K562 (cell line): ENCODE data around the gene FAM168B. TPM values are rescaled to one million over a fixed set of nuclear protein-coding genes. Genes with fewer than 3 reads are reported as not detected.

Experiments used
- ATAC-seq: fragments of 200-7000 bp; cut with Tn5 transposase; 3 replicates; pipeline ENCODE4 v1.9.1; 2020; ENCODE audit warnings: moderate library complexity
- BruUV-seq: library from RNA; stranded (reverse); fragments of 400-500 nt; replicated peaks from 2 replicates; lab custom pipeline; 2021; lab: Mats Ljungman, UMichigan
- CTCF ChIA-PET: fragments of 300-600 bp; formaldehyde crosslinking; extraction: SDS; loops from one replicate; lab custom pipeline; 2021; ENCODE audit warnings: low intra/inter-chr PET ratio; lab: Yijun Ruan, JAX
- POLR2A ChIA-PET: fragments of 300-600, 350-650 bp; sonication (Branson Sonifier 250); formaldehyde crosslinking; extraction: SDS; loops from one replicate; lab custom pipeline; 2021; ENCODE audit warnings: antibody characterized with exemption, inconsistent platforms; lab: Yijun Ruan, JAX
- DNase-seq, 4 experiments: peaks; one replicate each; pipeline versions ENCODE4 v3.0.0 to v3.0.0-alpha.2; 2011 to 2018; ENCODE audit warnings: low spot score in 3 of 4, mixed read lengths in 3 of 4; ENCODE audit errors: extremely low read depth in 1 of 4
- FAIRE-seq: peaks from 2 replicates; lab custom pipeline; 2011; peaks lifted over from hg19 to GRCh38; lab: Jason Lieb, UNC
- H2AFZ ChIP-seq: 2 replicates; pipeline ENCODE4 v1.6.0; 2011; ENCODE audit warnings: low read depth, low read length, control low read depth, inconsistent platforms
- H3K27ac ChIP-seq: fragments of 200-600 bp; 3 replicates; pipeline ENCODE4 v1.8.0; 2011; ENCODE audit warnings: low read depth, mild to moderate bottlenecking, control low read depth, inconsistent platforms, low read length, moderate library complexity, mixed read lengths; ENCODE audit errors: extremely low read depth
- H3K27me3 ChIP-seq, 2 experiments: fragments of 300-600 bp in 1 of 2; 2 replicates in 1 of 2; 3 replicates in 1 of 2; pipeline versions ENCODE4 v1.6.0 to v1.8.0; 2011; ENCODE audit warnings: inconsistent platforms in 2 of 2, low read length in 2 of 2, mild to moderate bottlenecking in 1 of 2, mixed read lengths in 1 of 2, moderate library complexity in 1 of 2; ENCODE audit not compliant: control insufficient read depth in 2 of 2, insufficient read depth in 2 of 2
- H3K36me3 ChIP-seq: fragments of 300-600 bp; 3 replicates; pipeline ENCODE4 v1.8.0; 2011; ENCODE audit warnings: mild to moderate bottlenecking, low read length, inconsistent platforms; ENCODE audit not compliant: control insufficient read depth, insufficient read depth
- H3K4me1 ChIP-seq, 2 experiments: fragments of 200-600 bp in 1 of 2; replicated peaks in 1 of 2; 2 replicates in 1 of 2; 3 replicates in 1 of 2; pipeline versions ENCODE4 v1.5.1 to v1.8.0; 2011; ENCODE audit warnings: inconsistent platforms in 2 of 2, low read length in 2 of 2, mild to moderate bottlenecking in 1 of 2, mixed read lengths in 1 of 2, moderate library complexity in 1 of 2; ENCODE audit not compliant: control insufficient read depth in 2 of 2, insufficient read depth in 2 of 2
- H3K4me2 ChIP-seq: 2 replicates; pipeline ENCODE4 v1.6.1; 2011; ENCODE audit warnings: low read length, control low read depth, inconsistent platforms, mixed read lengths; ENCODE audit not compliant: insufficient read depth
- H3K4me3 ChIP-seq: fragments of 200-600 bp; sonication (generic), shearing (Covaris generic); 2 replicates; pipeline ENCODE4 v1.5.1; 2016; ENCODE audit warnings: control low read depth, inconsistent platforms
- H3K79me2 ChIP-seq: fragments of 200-600 bp; 3 replicates; pipeline ENCODE4 v1.8.0; 2011; ENCODE audit warnings: low read length, inconsistent platforms; ENCODE audit not compliant: control insufficient read depth, insufficient read depth
- H3K9ac ChIP-seq, 2 experiments: 2 replicates each; pipeline versions ENCODE4 v1.6.0 to v1.6.1; 2011; ENCODE audit warnings: low read depth in 2 of 2, low read length in 2 of 2, control low read depth in 1 of 2, inconsistent platforms in 1 of 2, mild to moderate bottlenecking in 1 of 2, mixed read lengths in 1 of 2; ENCODE audit not compliant: insufficient read depth in 1 of 2
- H3K9me1 ChIP-seq: one replicate; pipeline ENCODE4 v1.6.0; 2011; ENCODE audit warnings: inconsistent platforms, mild to moderate bottlenecking, low read length, moderate library complexity; ENCODE audit not compliant: control insufficient read depth, insufficient read depth
- H3K9me3 ChIP-seq: replicated peaks from 2 replicates; pipeline ENCODE4 v1.5.1; 2011; ENCODE audit warnings: low read depth, low read length, inconsistent platforms; ENCODE audit not compliant: control insufficient read depth, insufficient read depth
- H4K20me1 ChIP-seq: replicated peaks from 2 replicates; pipeline ENCODE4 v1.6.1; 2011; ENCODE audit warnings: low read length, inconsistent platforms, mixed read lengths; ENCODE audit not compliant: control insufficient read depth, insufficient read depth
- CTCF ChIP-seq, 3 experiments: IDR thresholded peaks in 2 of 3; conservative IDR thresholded peaks in 1 of 3; 2 replicates each; pipeline ENCODE4 v1.5.1; 2011 to 2012; ENCODE audit warnings: low read length in 3 of 3, mild to moderate bottlenecking in 3 of 3, control low read depth in 2 of 3, improper control_type of control experiment in 1 of 3, inconsistent platforms in 1 of 3, low read depth in 1 of 3, mixed read lengths in 1 of 3, moderate library complexity in 1 of 3; ENCODE audit not compliant: insufficient read depth in 2 of 3
- MEIS2 ChIP-seq: fragments of 450-650 bp; IDR thresholded peaks from 2 replicates; pipeline ENCODE4 v1.6.1; 2014; ENCODE audit warnings: mild to moderate bottlenecking; ENCODE audit not compliant: partially characterized antibody
- NFE2 ChIP-seq: IDR thresholded peaks from 2 replicates; pipeline ENCODE4 v1.6.1; 2014; ENCODE audit warnings: antibody characterized with exemption, low read depth
- XRCC4 ChIP-seq: IDR thresholded peaks from one replicate; pipeline ENCODE4 v1.6.1; 2011; ENCODE audit not compliant: insufficient read depth, insufficient read length; ENCODE audit errors: extremely low read depth
- WGBS: fragments of 100-300 bp; shearing (Covaris generic); methylation state at CpG from one replicate; pipeline ENCODE4 v1.1.6; 2016; ENCODE audit warnings: low coverage, mixed read lengths; ENCODE audit not compliant: insufficient coverage; ENCODE audit errors: missing lambda C conversion rate; 5-methylcytosine and 5-hydroxymethylcytosine counted together
- in situ Hi-C: fragments of 300-500 bp; cut with MboI; formaldehyde crosslinking; loops from 4 replicates; pipeline ENCODE4 v1.15.0; 2018; ENCODE audit warnings: inconsistent platforms, mixed read lengths
- intact Hi-C: fragments of 100-400 bp; cut with micrococcal nuclease; formaldehyde crosslinking; loops from 2 replicates; pipeline ENCODE4 v1.14.2; 2022
- polyA plus RNA-seq, 8 experiments: library from polyadenylated mRNA; depleted of rRNA in 4 of 8; stranded (reverse) in 5 of 8; unstranded in 3 of 8; fragments of >200 nt; fragmentation: Nextera tagmentation in 2 of 8; fragmentation: Illumina TruSeq in 1 of 8; extraction: Ambion mirVana in 2 of 8; extraction: Trizol in 1 of 8; gene quantifications; 2 replicates each; pipeline versions ENCODE4 v1.2.1 to v1.2.3, GENCODE V29; 2011 to 2014; ENCODE audit warnings: inconsistent platforms in 1 of 8, missing spikeins in 1 of 8
- total RNA-seq, 7 experiments: library from RNA; depleted of rRNA in 6 of 7; stranded (reverse); fragments of >200 nt in 6 of 7; fragmentation: Illumina TruSeq in 2 of 7; extraction: Trizol in 2 of 7; gene quantifications; 2 replicates each; pipeline versions ENCODE4 v1.2.1 to v1.2.3, GENCODE V29; 2011 to 2021; ENCODE audit warnings: low replicate concordance in 1 of 7
- TF ChIP-seq, protein P1 (sequence below): sonication (generic); IDR thresholded peaks from 2 replicates; pipeline ENCODE4 v1.6.1; 2016
- TF ChIP-seq, protein P2 (sequence below): conservative IDR thresholded peaks from 2 replicates; pipeline ENCODE4 v1.6.1; 2011; ENCODE audit warnings: low read depth, mild to moderate bottlenecking, low read length; ENCODE audit not compliant: control insufficient read depth

FAM168B gene
- total and polyA plus RNA-seq, 9 of the 15 experiments (the other 6 are each of a cell fraction or from before 2014, with no cell fraction given): 3.3 to 76.0 (median 46.1) TPM

- in situ Hi-C loops: no loop called here
- ATAC-seq (no peak), FAIRE-seq (no peak), DNase-seq (no peak)
- H3K9me1 ChIP-seq: no peaks in the 10 kb centered on the region
- no peaks in the 10 kb centered on the region for H4K20me1 ChIP-seq
- peaks cover 2% of the 10 kb centered on the region; the same call in 1 of the 2 replicates for H3K9me3 ChIP-seq
- H3K36me3 ChIP-seq: peaks cover 52% of the 10 kb centered on the region
- peak overlapping the region; percentile 39; the same call in 1 of the 3 replicates for H3K27ac ChIP-seq
- H2AFZ ChIP-seq: no peak overlapping the region
- 0 out of 4 replicates have a peak overlapping the region, but pooled peaks have one; percentile 4 to 23 for H3K9ac ChIP-seq
- TF ChIP-seq XRCC4: no peak
- no peak for TF ChIP-seq NFE2
- TF ChIP-seq, protein P1, sequence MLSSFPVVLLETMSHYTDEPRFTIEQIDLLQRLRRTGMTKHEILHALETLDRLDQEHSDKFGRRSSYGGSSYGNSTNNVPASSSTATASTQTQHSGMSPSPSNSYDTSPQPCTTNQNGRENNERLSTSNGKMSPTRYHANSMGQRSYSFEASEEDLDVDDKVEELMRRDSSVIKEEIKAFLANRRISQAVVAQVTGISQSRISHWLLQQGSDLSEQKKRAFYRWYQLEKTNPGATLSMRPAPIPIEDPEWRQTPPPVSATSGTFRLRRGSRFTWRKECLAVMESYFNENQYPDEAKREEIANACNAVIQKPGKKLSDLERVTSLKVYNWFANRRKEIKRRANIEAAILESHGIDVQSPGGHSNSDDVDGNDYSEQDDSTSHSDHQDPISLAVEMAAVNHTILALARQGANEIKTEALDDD: peak; percentile 21; the same call in 1 of the 2 replicates
- TF ChIP-seq MEIS2: peak; percentile 54
- no peak for TF ChIP-seq CTCF (IDR thresholded peaks at IDR 0.05 in 2 of 3, conservative IDR thresholded peaks at IDR 0.05 in 1 of 3; ENCODE audit: insufficient read depth in 2 of 3, low read depth in 1 of 3, low read length in 3 of 3)
- TF ChIP-seq, protein P2, sequence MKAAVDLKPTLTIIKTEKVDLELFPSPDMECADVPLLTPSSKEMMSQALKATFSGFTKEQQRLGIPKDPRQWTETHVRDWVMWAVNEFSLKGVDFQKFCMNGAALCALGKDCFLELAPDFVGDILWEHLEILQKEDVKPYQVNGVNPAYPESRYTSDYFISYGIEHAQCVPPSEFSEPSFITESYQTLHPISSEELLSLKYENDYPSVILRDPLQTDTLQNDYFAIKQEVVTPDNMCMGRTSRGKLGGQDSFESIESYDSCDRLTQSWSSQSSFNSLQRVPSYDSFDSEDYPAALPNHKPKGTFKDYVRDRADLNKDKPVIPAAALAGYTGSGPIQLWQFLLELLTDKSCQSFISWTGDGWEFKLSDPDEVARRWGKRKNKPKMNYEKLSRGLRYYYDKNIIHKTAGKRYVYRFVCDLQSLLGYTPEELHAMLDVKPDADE: no peak
- ChIA-PET CTCF (no interaction called here), POLR2A (interaction anchor here (1.1 to 1.5 kb wide), 4 partner anchors 13 to 76 kb away, joined by 4 to 6 read pairs (median 6); no protein-coding TSS in a partner anchor)
- 33% methylated on average over 2 of the region's 2 CpGs for WGBS
- intact Hi-C loops: no loop called here
- H3K4me1 ChIP-seq: peaks cover 27 to 38% of the 10 kb centered on the region in 2 experiments
- no peak overlapping the region for H3K4me3 ChIP-seq
- BruUV-seq: no TSS peak
- no peak overlapping the region for H3K4me2 ChIP-seq
- peaks cover 96% of the 10 kb centered on the region for H3K79me2 ChIP-seq
- no peaks in the 10 kb centered on the region for H3K27me3 ChIP-seq
Observed at GRCh38 chr2:131112529-131112928, 19.3 kb upstream of the FAM168B start.
